Body of pancreas (tissue), 4 donors: ENCODE results near the gene GATAD2A. TPM values are rescaled to one million over a fixed set of nuclear protein-coding genes. Genes with fewer than 3 reads are reported as not detected.

Experiments used
- ATAC-seq: fragments of 150-250 bp; one replicate; pipeline ENCODE4 v1.9.1; 2016
- DNase-seq, 4 donors: peaks; one replicate each; pipeline ENCODE4 v3.0.0-alpha.2; 2019
- H3K27ac ChIP-seq, 4 donors: fragments of 200-600 bp; sonication (generic); 1 replicate in 3 of 4; 2 replicates in 1 of 4; pipeline versions ENCODE4 v1.5.1 to v1.6.1; 2016 to 2019; ENCODE audit warnings: mild to moderate bottlenecking in 1 of 4, mixed read lengths in 1 of 4, moderate library complexity in 1 of 4
- H3K27me3 ChIP-seq, 2 donors: fragments of 200-600 bp; sonication (generic); one replicate each; pipeline ENCODE4 v1.6.0; 2016; ENCODE audit warnings: mild to moderate bottlenecking in 1 of 2
- H3K36me3 ChIP-seq, 2 donors: fragments of 200-600 bp; sonication (generic); replicated peaks in 1 of 2; 2 replicates each; pipeline ENCODE4 v1.5.1; 2016; ENCODE audit warnings: low read depth in 2 of 2; ENCODE audit not compliant: insufficient read depth in 1 of 2
- H3K4me1 ChIP-seq: fragments of 200-600 bp; sonication (generic); one replicate; pipeline ENCODE4 v1.6.0; 2016
- H3K4me3 ChIP-seq, 2 donors: fragments of 200-600 bp; sonication (generic); 1 replicate in 1 of 2; 2 replicates in 1 of 2; pipeline ENCODE4 v1.5.1; 2016 to 2019
- H3K9me3 ChIP-seq, 3 donors: fragments of 200-600 bp; sonication (generic); 1 replicate in 2 of 3; 2 replicates in 1 of 3; pipeline ENCODE4 v1.5.1; 2016
- CTCF ChIP-seq, 7 experiments: fragments of 450-650 bp in 4 of 7; fragments of 200-600 bp in 3 of 7; sonication (generic) in 3 of 7; IDR thresholded peaks; one replicate each; pipeline ENCODE4 v1.5.1; 2016 to 2019; ENCODE audit warnings: antibody characterized with exemption in 7 of 7
- POLR2A ChIP-seq, 3 donors: fragments of 450-650 bp; IDR thresholded peaks; one replicate each; pipeline ENCODE4 v1.6.1; 2016; ENCODE audit warnings: antibody characterized with exemption in 3 of 3, mild to moderate bottlenecking in 2 of 3
- WGBS, 2 donors: methylation state at CpG; one replicate each; pipeline ENCODE4 v1.1.5; 2017; 5-methylcytosine and 5-hydroxymethylcytosine counted together
- intact Hi-C: fragments of 100-400 bp; cut with DNase I; formaldehyde crosslinking; loops from one replicate; pipeline ENCODE4 v1.15.1; 2023
- total RNA-seq, 2 donors: library from RNA; depleted of rRNA; stranded (reverse); fragments of >200 nt; gene quantifications; one replicate each; pipeline ENCODE4 v1.1.0, GENCODE V29; 2016

Gene GATAD2A
- total RNA-seq, 2 donors from 2014 or later = 30.0 to 35.8 TPM

- Histone ChIP-seq H3K4me3 (no peak overlapping the region), H3K27me3 (no peaks in the 10 kb centered on the region), H3K27ac (peak overlapping the region; percentile 74 to 87 (median 82)), H3K4me1 (peaks cover 82% of the 10 kb centered on the region), H3K9me3 (no peaks in the 10 kb centered on the region), H3K36me3 (no peaks in the 10 kb centered on the region)
- WGBS, 2 donors = 22 to 30% methylated on average over 6 to 23 of the region's 27 CpGs
- ATAC-seq (peak; percentile 56), DNase-seq (peak; percentile 76 to 90 (median 84))
- intact Hi-C loops = no loop called here
- TF ChIP-seq POLR2A (IDR thresholded peaks at IDR 0.05) = peak in 1 of 3 donors; percentile 36
- no peak for TF ChIP-seq CTCF (IDR thresholded peaks at IDR 0.05)
Measured at GRCh38 chr19:19461671-19462622, 56.5 kb downstream of the GATAD2A start.

GRCh38 chr19:19463348-19464117, 58.1 kb downstream of the GATAD2A start:
- no peak overlapping the region for H3K4me3 ChIP-seq
- peaks cover 0 to 11% (median 0%) of the 10 kb centered on the region in 3 donors for H3K9me3 ChIP-seq
- WGBS, 2 donors = 58 to 67% methylated on average over 13 to 18 of the region's 19 CpGs
- TF ChIP-seq POLR2A (IDR thresholded peaks at IDR 0.05) = no peak
- TF ChIP-seq CTCF (IDR thresholded peaks at IDR 0.05) = no peak
- intact Hi-C loops = no loop called here
- H3K27me3 ChIP-seq = no peaks in the 10 kb centered on the region
- ATAC-seq = peak; percentile 3
- peak overlapping the region; percentile 74 to 87 (median 82) for H3K27ac ChIP-seq
- H3K4me1 ChIP-seq = peaks cover 73% of the 10 kb centered on the region
- no peaks in the 10 kb centered on the region for H3K36me3 ChIP-seq
- DNase-seq = peak in 3 of 4 donors; percentile 40 to 44 (median 40)

GRCh38 chr19:19464339-19465098, 59.0 kb downstream of the GATAD2A start:
- TF ChIP-seq POLR2A (IDR thresholded peaks at IDR 0.05) = no peak
- TF ChIP-seq CTCF (IDR thresholded peaks at IDR 0.05) = no peak
- Histone ChIP-seq H3K4me3 (no peak overlapping the region), H3K36me3 (no peaks in the 10 kb centered on the region), H3K27ac (peak overlapping the region; percentile 74 to 87 (median 82)), H3K9me3 (peaks cover 0 to 16% (median 0%) of the 10 kb centered on the region in 3 donors), H3K27me3 (no peaks in the 10 kb centered on the region), H3K4me1 (peaks cover 64% of the 10 kb centered on the region)
- 24 to 29% methylated on average over 10 to 13 of the region's 13 CpGs for WGBS, 2 donors
- ATAC-seq (peak; percentile 75), DNase-seq (peak; percentile 65 to 79 (median 74))
- intact Hi-C loops = no loop called here

GRCh38 chr19:19465436-19466070, 60.1 kb downstream of the GATAD2A start:
- Histone ChIP-seq H3K36me3 (no peaks in the 10 kb centered on the region), H3K27me3 (no peaks in the 10 kb centered on the region), H3K27ac (peak overlapping the region; percentile 74 to 87 (median 82)), H3K4me3 (no peak overlapping the region), H3K4me1 (peaks cover 56% of the 10 kb centered on the region), H3K9me3 (peaks cover 0 to 16% (median 0%) of the 10 kb centered on the region in 3 donors)
- intact Hi-C loops = no loop called here
- DNase-seq = peak; percentile 51 to 80 (median 74)
- ATAC-seq = peak; percentile 15
- 42 to 46% methylated on average over 9 to 10 of the region's 12 CpGs for WGBS, 2 donors
- no peak for TF ChIP-seq CTCF (IDR thresholded peaks at IDR 0.05)
- TF ChIP-seq POLR2A (IDR thresholded peaks at IDR 0.05) = no peak
